IPS DF 4.7 (cell line): ENCODE data around the gene KRTAP10-9.
"Not testable (repeated sequence)": the region's sequence is repeated elsewhere in the genome, so short reads cannot be mapped to it uniquely, and the experiment has no call there.

ENCODE experiments used
- DNase-seq: peaks from one replicate; pipeline ENCODE4 v3.0.0-alpha.2; 2013; ENCODE audit warnings: low spot score; ENCODE audit errors: extremely low read depth

KRTAP10-9 gene

GRCh38 chr21:44614161-44614631 is 12.7 kb upstream of the KRTAP10-9 start:
- DNase-seq = no peak

GRCh38 chr21:44614961-44615391 is 11.9 kb upstream of the KRTAP10-9 start:
- no peak for DNase-seq

GRCh38 chr21:44615466-44615865 is 11.4 kb upstream of the KRTAP10-9 start:
- no peak for DNase-seq

- DNase-seq = no peak
Observed at GRCh38 chr21:44615911-44616590, 10.8 kb upstream of the KRTAP10-9 start.

- no peak for DNase-seq
Observed at GRCh38 chr21:44616591-44616926, 10.3 kb upstream of the KRTAP10-9 start.

GRCh38 chr21:44617071-44617501 is 9.8 kb upstream of the KRTAP10-9 start:
- DNase-seq = no peak

- DNase-seq = no peak
Observed at GRCh38 chr21:44618504-44618903, 8.4 kb upstream of the KRTAP10-9 start.

- no peak for DNase-seq
Observed at GRCh38 chr21:44618909-44619308, 8.0 kb upstream of the KRTAP10-9 start.

- no peak for DNase-seq
Observed at GRCh38 chr21:44619886-44620285, 7.0 kb upstream of the KRTAP10-9 start.

GRCh38 chr21:44623575-44623974 is 3.3 kb upstream of the KRTAP10-9 start:
- no peak for DNase-seq

- no peak for DNase-seq
Observed at GRCh38 chr21:44625756-44626155, 1.1 kb upstream of the KRTAP10-9 start.

GRCh38 chr21:44626262-44626661 is 631 bp upstream of the KRTAP10-9 start:
- no peak for DNase-seq

- DNase-seq = not testable (repeated sequence)
Observed at GRCh38 chr21:44627181-44627822, 409 bp downstream of the KRTAP10-9 start.

- DNase-seq = not testable (repeated sequence)
Observed at GRCh38 chr21:44627831-44628233, 939 bp downstream of the KRTAP10-9 start.

- no peak for DNase-seq
Observed at GRCh38 chr21:44628707-44629391, 2.0 kb downstream of the KRTAP10-9 start.

- no peak for DNase-seq
Observed at GRCh38 chr21:44630440-44630839, 3.5 kb downstream of the KRTAP10-9 start.

GRCh38 chr21:44632067-44632466 is 5.2 kb downstream of the KRTAP10-9 start:
- no peak for DNase-seq

GRCh38 chr21:44636209-44637017 is 9.5 kb downstream of the KRTAP10-9 start:
- DNase-seq = no peak

GRCh38 chr21:44637018-44637850 is 10.3 kb downstream of the KRTAP10-9 start, which contains the start of gene KRTAP10-10:
TSS of gene KRTAP10-10 (plus strand) at chr21:44637356. CDS start at chr21:44637418, 62 bp downstream.
- no peak for DNase-seq

- DNase-seq = not testable (repeated sequence)
Observed at GRCh38 chr21:44637851-44638348, 11.0 kb downstream of the KRTAP10-9 start.
